ENCODE measurements around the gene SLC6A6. TPM values are rescaled to one million over a fixed set of nuclear protein-coding genes. Genes with fewer than 3 reads are reported as not detected.

The SLC6A6 gene
- total RNA-seq: 5.7 TPM

GRCh38 chr3:14402304-14402811 lies at the start of gene SLC6A6:
Gene SLC6A6, plus strand, starts transcription at chr3:14402606. Its CDS starts 41,029 bp downstream, at chr3:14443635.
- H3K27me3 ChIP-seq (ENCODE audit: control insufficient read depth in 3 of 3, insufficient read depth in 3 of 3, low read length in 3 of 3): peaks cover 0 to 3% (median 0%) of the 10 kb centered on the region in 3 donors
- peaks cover 43 to 62% (median 45%) of the 10 kb centered on the region in 3 donors for H3K4me1 ChIP-seq (ENCODE audit: control insufficient read depth in 3 of 3, insufficient read depth in 3 of 3, low read length in 3 of 3)
- H3K9me3 ChIP-seq (ENCODE audit: control insufficient read depth in 3 of 3, low read length in 3 of 3): no peaks in the 10 kb centered on the region
- H3K9ac ChIP-seq (ENCODE audit: low read depth in 1 of 3, low read length in 3 of 3): peak within 1 kb of the TSS; percentile 88 to 97 (median 92)
- H3K4me3 ChIP-seq (ENCODE audit: low read length in 3 of 3): peak within 1 kb of the TSS; percentile 86 to 99 (median 95)
- H3K27ac ChIP-seq (ENCODE audit: low read depth, low read length): peak within 1 kb of the TSS; percentile 97
- peaks cover 0 to 5% (median 0%) of the 10 kb centered on the region in 3 donors for H3K36me3 ChIP-seq (ENCODE audit: control insufficient read depth in 3 of 3, insufficient read depth in 3 of 3, low read length in 3 of 3)

GRCh38 chr3:14353502-14353901 lies 48.9 kb upstream of the SLC6A6 start:
- Histone ChIP-seq H3K4me1 (ENCODE audit: control insufficient read depth in 3 of 3, insufficient read depth in 3 of 3, low read length in 3 of 3) (no peaks in the 10 kb centered on the region), H3K36me3 (ENCODE audit: control insufficient read depth in 3 of 3, insufficient read depth in 3 of 3, low read length in 3 of 3) (no peaks in the 10 kb centered on the region), H3K9me3 (ENCODE audit: control insufficient read depth in 3 of 3, low read length in 3 of 3) (no peaks in the 10 kb centered on the region), H3K9ac (ENCODE audit: low read depth in 1 of 3, low read length in 3 of 3) (no peak overlapping the region), H3K27me3 (ENCODE audit: control insufficient read depth in 3 of 3, insufficient read depth in 3 of 3, low read length in 3 of 3) (peaks cover 0 to 5% (median 0%) of the 10 kb centered on the region in 3 donors), H3K27ac (ENCODE audit: low read depth, low read length) (no peak overlapping the region), H3K4me3 (ENCODE audit: low read length in 3 of 3) (no peak overlapping the region)

- Histone ChIP-seq H3K9me3 (ENCODE audit: control insufficient read depth in 3 of 3, low read length in 3 of 3) (no peaks in the 10 kb centered on the region), H3K36me3 (ENCODE audit: control insufficient read depth in 3 of 3, insufficient read depth in 3 of 3, low read length in 3 of 3) (no peaks in the 10 kb centered on the region), H3K27me3 (ENCODE audit: control insufficient read depth in 3 of 3, insufficient read depth in 3 of 3, low read length in 3 of 3) (peaks cover 0 to 15% (median 0%) of the 10 kb centered on the region in 3 donors), H3K4me1 (ENCODE audit: control insufficient read depth in 3 of 3, insufficient read depth in 3 of 3, low read length in 3 of 3) (no peaks in the 10 kb centered on the region), H3K9ac (ENCODE audit: low read depth in 1 of 3, low read length in 3 of 3) (no peak overlapping the region), H3K27ac (ENCODE audit: low read depth, low read length) (no peak overlapping the region), H3K4me3 (ENCODE audit: low read length in 3 of 3) (no peak overlapping the region)
Observed at GRCh38 chr3:14357463-14357862, 44.9 kb upstream of the SLC6A6 start.

- peaks cover 0 to 21% (median 2%) of the 10 kb centered on the region in 3 donors for H3K27me3 ChIP-seq (ENCODE audit: control insufficient read depth in 3 of 3, insufficient read depth in 3 of 3, low read length in 3 of 3)
- no peaks in the 10 kb centered on the region for H3K9me3 ChIP-seq (ENCODE audit: control insufficient read depth in 3 of 3, low read length in 3 of 3)
- no peaks in the 10 kb centered on the region for H3K36me3 ChIP-seq (ENCODE audit: control insufficient read depth in 3 of 3, insufficient read depth in 3 of 3, low read length in 3 of 3)
- H3K4me1 ChIP-seq (ENCODE audit: control insufficient read depth in 3 of 3, insufficient read depth in 3 of 3, low read length in 3 of 3): no peaks in the 10 kb centered on the region
- no peak overlapping the region for H3K4me3 ChIP-seq (ENCODE audit: low read length in 3 of 3)
- no peak overlapping the region for H3K27ac ChIP-seq (ENCODE audit: low read depth, low read length)
- no peak overlapping the region for H3K9ac ChIP-seq (ENCODE audit: low read depth in 1 of 3, low read length in 3 of 3)
Observed at GRCh38 chr3:14358426-14359211, 43.8 kb upstream of the SLC6A6 start.

- Histone ChIP-seq H3K36me3 (ENCODE audit: control insufficient read depth in 3 of 3, insufficient read depth in 3 of 3, low read length in 3 of 3) (no peaks in the 10 kb centered on the region), H3K9ac (ENCODE audit: low read depth in 1 of 3, low read length in 3 of 3) (no peak overlapping the region), H3K27me3 (ENCODE audit: control insufficient read depth in 3 of 3, insufficient read depth in 3 of 3, low read length in 3 of 3) (peaks cover 0 to 22% (median 2%) of the 10 kb centered on the region in 3 donors), H3K27ac (ENCODE audit: low read depth, low read length) (no peak overlapping the region), H3K4me3 (ENCODE audit: low read length in 3 of 3) (no peak overlapping the region), H3K9me3 (ENCODE audit: control insufficient read depth in 3 of 3, low read length in 3 of 3) (no peaks in the 10 kb centered on the region), H3K4me1 (ENCODE audit: control insufficient read depth in 3 of 3, insufficient read depth in 3 of 3, low read length in 3 of 3) (no peaks in the 10 kb centered on the region)
Observed at GRCh38 chr3:14359348-14359747, 43.1 kb upstream of the SLC6A6 start.

GRCh38 chr3:14360123-14360881 lies 42.1 kb upstream of the SLC6A6 start:
- Histone ChIP-seq H3K4me1 (ENCODE audit: control insufficient read depth in 3 of 3, insufficient read depth in 3 of 3, low read length in 3 of 3) (no peaks in the 10 kb centered on the region), H3K9ac (ENCODE audit: low read depth in 1 of 3, low read length in 3 of 3) (no peak overlapping the region), H3K36me3 (ENCODE audit: control insufficient read depth in 3 of 3, insufficient read depth in 3 of 3, low read length in 3 of 3) (no peaks in the 10 kb centered on the region), H3K4me3 (ENCODE audit: low read length in 3 of 3) (no peak overlapping the region), H3K27me3 (ENCODE audit: control insufficient read depth in 3 of 3, insufficient read depth in 3 of 3, low read length in 3 of 3) (peaks cover 0 to 19% (median 2%) of the 10 kb centered on the region in 3 donors), H3K27ac (ENCODE audit: low read depth, low read length) (no peak overlapping the region), H3K9me3 (ENCODE audit: control insufficient read depth in 3 of 3, low read length in 3 of 3) (no peaks in the 10 kb centered on the region)

- H3K27me3 ChIP-seq (ENCODE audit: control insufficient read depth in 3 of 3, insufficient read depth in 3 of 3, low read length in 3 of 3): peaks cover 0 to 19% (median 2%) of the 10 kb centered on the region in 3 donors
- H3K9me3 ChIP-seq (ENCODE audit: control insufficient read depth in 3 of 3, low read length in 3 of 3): no peaks in the 10 kb centered on the region
- H3K36me3 ChIP-seq (ENCODE audit: control insufficient read depth in 3 of 3, insufficient read depth in 3 of 3, low read length in 3 of 3): no peaks in the 10 kb centered on the region
- no peak overlapping the region for H3K9ac ChIP-seq (ENCODE audit: low read depth in 1 of 3, low read length in 3 of 3)
- no peak overlapping the region for H3K4me3 ChIP-seq (ENCODE audit: low read length in 3 of 3)
- no peak overlapping the region for H3K27ac ChIP-seq (ENCODE audit: low read depth, low read length)
- no peaks in the 10 kb centered on the region for H3K4me1 ChIP-seq (ENCODE audit: control insufficient read depth in 3 of 3, insufficient read depth in 3 of 3, low read length in 3 of 3)
Observed at GRCh38 chr3:14361068-14361677, 41.2 kb upstream of the SLC6A6 start.

GRCh38 chr3:14362890-14363289 lies 39.5 kb upstream of the SLC6A6 start:
- Histone ChIP-seq H3K27me3 (ENCODE audit: control insufficient read depth in 3 of 3, insufficient read depth in 3 of 3, low read length in 3 of 3) (peaks cover 0 to 22% (median 2%) of the 10 kb centered on the region in 3 donors), H3K9ac (ENCODE audit: low read depth in 1 of 3, low read length in 3 of 3) (no peak overlapping the region)

GRCh38 chr3:14363379-14363778 lies 39.0 kb upstream of the SLC6A6 start:
- Histone ChIP-seq H3K9ac (ENCODE audit: low read depth in 1 of 3, low read length in 3 of 3) (no peak overlapping the region), H3K4me1 (ENCODE audit: control insufficient read depth in 3 of 3, insufficient read depth in 3 of 3, low read length in 3 of 3) (no peaks in the 10 kb centered on the region), H3K36me3 (ENCODE audit: control insufficient read depth in 3 of 3, insufficient read depth in 3 of 3, low read length in 3 of 3) (no peaks in the 10 kb centered on the region), H3K27me3 (ENCODE audit: control insufficient read depth in 3 of 3, insufficient read depth in 3 of 3, low read length in 3 of 3) (peaks cover 0 to 25% (median 2%) of the 10 kb centered on the region in 3 donors), H3K27ac (ENCODE audit: low read depth, low read length) (no peak overlapping the region), H3K4me3 (ENCODE audit: low read length in 3 of 3) (no peak overlapping the region), H3K9me3 (ENCODE audit: control insufficient read depth in 3 of 3, low read length in 3 of 3) (no peaks in the 10 kb centered on the region)

More at GRCh38 chr3:14362890-14363289, 39.5 kb upstream of the SLC6A6 start:
- Histone ChIP-seq H3K4me1 (ENCODE audit: control insufficient read depth in 3 of 3, insufficient read depth in 3 of 3, low read length in 3 of 3) (no peaks in the 10 kb centered on the region), H3K9me3 (ENCODE audit: control insufficient read depth in 3 of 3, low read length in 3 of 3) (no peaks in the 10 kb centered on the region), H3K27ac (ENCODE audit: low read depth, low read length) (no peak overlapping the region), H3K36me3 (ENCODE audit: control insufficient read depth in 3 of 3, insufficient read depth in 3 of 3, low read length in 3 of 3) (no peaks in the 10 kb centered on the region), H3K4me3 (ENCODE audit: low read length in 3 of 3) (no peak overlapping the region)

Measured in skeletal muscle tissue (tissue), 4 donors.